AG09319 (cell line): ENCODE data around the gene CBX6.

Experiments
- DNase-seq: peaks from one replicate; pipeline ENCODE4 v3.0.0-alpha.2; 2010; ENCODE audit warnings: low read depth; ENCODE audit errors: extremely low read depth
- CTCF ChIP-seq: IDR thresholded peaks from 2 replicates; pipeline ENCODE4 v1.5.1; 2011; ENCODE audit warnings: low read depth, mild to moderate bottlenecking, inconsistent platforms, low read length, moderate library complexity

Gene CBX6

DNA sequence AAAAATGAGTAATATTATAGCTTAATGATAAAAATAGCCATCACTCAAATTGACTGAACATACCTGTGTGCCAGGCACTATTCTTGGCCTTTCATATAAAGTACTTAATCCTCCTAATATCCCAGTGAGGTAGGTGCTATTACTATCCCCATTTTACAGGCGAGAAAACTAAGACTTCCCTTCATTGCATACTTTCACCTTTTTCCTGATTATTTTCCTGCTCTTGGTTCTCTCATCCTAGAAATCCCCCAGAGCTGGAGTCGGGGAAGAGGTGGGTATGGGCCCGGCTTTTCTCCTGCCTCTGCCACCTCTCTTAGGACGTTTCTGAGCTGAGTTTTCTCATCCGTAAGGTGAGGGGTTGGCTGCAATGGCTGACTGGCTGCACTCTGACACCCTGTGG lies 30.4 kb downstream of the CBX6 start:
- TF ChIP-seq CTCF: no peak
- no peak for DNase-seq

GRCh38 chr22:38841211-38841610 lies 30.8 kb downstream of the CBX6 start:
- TF ChIP-seq CTCF: no peak
- no peak for DNase-seq

DNA sequence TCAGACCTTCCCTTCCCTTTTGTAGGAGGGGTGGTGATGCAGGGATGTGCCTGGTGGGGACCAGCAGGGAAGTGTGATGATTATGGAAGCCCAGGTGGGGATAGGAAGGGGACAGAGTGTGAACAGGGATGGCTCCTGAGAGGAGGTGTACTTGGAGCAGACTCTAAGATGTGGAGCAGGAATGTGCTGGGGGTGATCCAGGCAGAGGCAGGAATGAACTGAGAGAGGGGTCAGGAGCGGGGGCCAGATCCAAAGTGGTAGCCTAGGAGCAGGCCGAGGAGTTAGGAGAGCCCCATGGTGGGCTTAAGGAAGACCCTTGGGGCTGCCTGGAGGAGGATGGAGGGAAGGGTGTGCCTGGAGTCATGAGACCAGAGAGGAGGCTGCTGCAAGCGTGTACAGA lies 31.9 kb downstream of the CBX6 start:
- DNase-seq: no peak

GRCh38 chr22:38839686-38840085 lies 32.3 kb downstream of the CBX6 start:
- no peak for DNase-seq
- TF ChIP-seq CTCF: no peak

More for the DNA sequence above, 31.9 kb downstream of the CBX6 start:
- no peak for TF ChIP-seq CTCF

DNA sequence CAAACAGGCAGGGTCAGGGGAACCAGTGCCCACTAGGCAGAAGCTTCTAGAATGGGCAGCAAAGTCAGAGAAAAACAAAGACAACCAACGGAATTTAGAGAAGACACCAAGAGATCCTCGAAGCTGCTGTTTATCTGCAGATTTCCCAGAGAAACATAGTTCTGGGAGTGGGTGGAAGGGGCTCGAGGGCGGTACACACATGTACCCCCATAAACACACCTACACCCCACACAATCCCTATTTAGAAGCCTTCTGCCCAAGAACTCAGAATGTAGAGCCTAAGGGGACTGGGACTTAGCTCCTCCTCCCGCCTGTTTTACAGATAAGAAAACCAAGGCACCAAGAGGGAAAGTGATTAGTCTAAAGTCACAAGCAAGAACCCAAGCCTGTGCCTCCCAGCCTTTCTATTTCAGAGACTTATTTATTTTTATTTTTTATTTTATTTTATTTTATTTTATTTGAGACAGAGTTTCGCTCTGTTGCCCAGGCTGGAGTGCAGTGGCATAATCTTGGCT lies 34.5 kb downstream of the CBX6 start:
- no peak for TF ChIP-seq CTCF
- DNase-seq: no peak

DNA sequence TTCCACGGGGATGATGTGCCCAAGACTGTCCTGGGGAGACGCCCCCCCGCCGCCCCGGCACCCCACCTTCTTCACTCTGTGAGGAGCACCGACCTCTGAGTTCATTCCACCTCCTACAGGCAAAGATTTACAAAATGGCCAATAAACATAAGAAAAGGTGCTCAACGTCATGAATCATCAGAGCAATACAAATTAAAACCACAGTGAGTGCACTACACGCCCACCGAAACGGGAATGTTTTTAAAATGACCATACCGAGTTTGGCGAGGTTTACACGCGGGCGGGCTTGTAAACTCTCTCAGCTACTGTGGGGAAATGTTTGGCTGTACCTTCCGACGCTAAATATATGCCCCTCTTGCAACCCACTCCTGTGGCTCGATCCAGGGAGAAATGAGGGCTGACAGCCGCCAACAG lies 36.1 kb downstream of the CBX6 start:
- DNase-seq: no peak
- no peak for TF ChIP-seq CTCF

DNA sequence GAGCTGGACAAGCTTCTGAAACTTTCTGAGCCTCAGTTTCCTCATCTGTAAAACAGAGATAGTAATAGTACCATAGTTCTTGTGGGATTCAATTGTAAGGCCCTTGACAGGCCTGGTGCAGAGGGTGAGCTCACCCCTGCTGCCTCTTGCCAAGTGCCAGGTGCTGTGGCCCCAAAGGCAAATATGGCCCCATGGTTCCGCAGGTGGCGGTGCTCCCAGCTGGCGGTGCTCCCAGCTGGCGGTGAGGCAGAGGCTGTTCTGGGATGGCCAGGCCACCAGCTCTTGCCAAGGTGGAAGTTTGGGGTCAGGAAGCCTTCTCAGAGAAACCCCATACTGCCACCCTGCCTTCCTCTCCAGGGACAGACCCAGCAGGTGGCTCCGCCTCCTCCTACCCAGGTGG lies 37.0 kb downstream of the CBX6 start:
- DNase-seq: no peak
- no peak for TF ChIP-seq CTCF
